MCF 10A (cell line): ENCODE measurements around the gene NRXN3. TPM values are rescaled to one million over a fixed set of nuclear protein-coding genes. Genes with fewer than 3 reads are reported as not detected.

ENCODE experiments used
- BruUV-seq: library from RNA; stranded (reverse); fragments of 400-500 nt; replicated peaks from 2 replicates; lab custom pipeline; 2021; lab: Mats Ljungman, UMichigan
- CTCF ChIA-PET: fragments of 300-600 bp; sonication (Branson Sonifier 250); formaldehyde crosslinking; extraction: SDS; loops from one replicate; lab custom pipeline; 2021; ENCODE audit warnings: antibody characterized with exemption, inconsistent platforms; lab: Yijun Ruan, JAX
- POLR2A ChIA-PET: fragments of 300-600, 350-650 bp; sonication (Branson Sonifier 250); formaldehyde crosslinking; extraction: SDS; loops from one replicate; lab custom pipeline; 2020; ENCODE audit warnings: antibody characterized with exemption, inconsistent platforms; lab: Yijun Ruan, JAX
- DNase-seq: peaks from one replicate; pipeline ENCODE4 v3.0.0-alpha.2; 2018; ENCODE audit not compliant: unreplicated experiment
- H3K27ac Mint-ChIP-seq: one replicate; pipeline ENCODE4 v1.8.0; 2022; ENCODE audit warnings: mild to moderate bottlenecking, low read depth, mixed read lengths; ENCODE audit not compliant: unreplicated experiment
- H3K27me3 Mint-ChIP-seq: one replicate; pipeline ENCODE4 v1.8.0; 2022; ENCODE audit warnings: mixed read lengths; ENCODE audit not compliant: insufficient read depth, unreplicated experiment
- H3K36me3 Mint-ChIP-seq: one replicate; pipeline ENCODE4 v1.8.0; 2022; ENCODE audit warnings: mild to moderate bottlenecking, moderate library complexity, mixed read lengths; ENCODE audit not compliant: insufficient read depth, unreplicated experiment
- H3K4me1 Mint-ChIP-seq: one replicate; pipeline ENCODE4 v1.8.0; 2022; ENCODE audit warnings: mixed read lengths; ENCODE audit not compliant: insufficient read depth, unreplicated experiment
- H3K4me3 Mint-ChIP-seq: one replicate; pipeline ENCODE4 v1.8.0; 2022; ENCODE audit warnings: mild to moderate bottlenecking, moderate library complexity, mixed read lengths; ENCODE audit not compliant: unreplicated experiment
- H3K9me3 Mint-ChIP-seq: one replicate; pipeline ENCODE4 v1.8.0; 2022; ENCODE audit warnings: mixed read lengths; ENCODE audit not compliant: unreplicated experiment
- intact Hi-C: fragments of 100-400 bp; cut with micrococcal nuclease; formaldehyde crosslinking; loops from 2 replicates; pipeline ENCODE4 v1.14.1; 2022
- total RNA-seq: library from RNA; stranded (reverse); gene quantifications from 2 replicates; pipeline ENCODE4 v1.2.3, GENCODE V29; 2022
- TF ChIP-seq, protein P1 (sequence below): fragments of 200-600 bp; IDR thresholded peaks from one replicate; pipeline ENCODE4 v1.8.0; 2022; ENCODE audit warnings: antibody characterized with exemption, mild to moderate bottlenecking; ENCODE audit not compliant: unreplicated experiment

NRXN3 gene
- total RNA-seq, 1 experiment from 2014 or later: not detected

DNA sequence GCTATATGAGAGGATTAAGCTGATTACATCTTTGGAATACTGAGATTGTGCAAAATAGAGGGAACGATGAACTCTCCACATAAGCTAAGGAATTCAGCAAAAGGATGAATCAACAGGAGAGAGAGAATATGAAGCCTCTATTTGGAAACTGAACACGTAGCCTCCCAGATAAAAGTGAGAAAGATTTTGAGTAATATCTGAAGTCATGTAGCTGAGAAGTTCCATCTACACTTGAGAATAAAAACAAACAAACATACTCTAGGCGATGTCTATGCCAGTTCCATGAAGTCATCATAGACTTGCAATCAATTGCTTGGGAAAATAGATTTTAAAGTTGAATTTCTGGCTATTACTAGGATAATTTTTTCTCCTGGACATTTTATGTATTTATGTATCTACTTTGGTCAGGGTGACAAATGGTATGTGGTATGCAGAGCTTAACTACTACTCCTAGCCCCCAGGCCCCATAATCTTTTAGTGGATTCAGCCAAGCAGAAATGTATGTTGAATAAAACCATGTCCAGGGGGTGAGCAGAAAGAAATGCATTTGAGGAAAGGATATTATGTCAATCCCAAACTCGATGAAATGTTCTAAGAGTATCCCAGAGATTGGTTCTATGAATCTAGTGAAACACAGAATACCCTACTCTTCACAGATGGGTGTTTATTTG lies 1413.7 kb downstream of the NRXN3 start:
- peak; percentile 33 for DNase-seq
- Mint-ChIP-seq H3K4me3 (no peak overlapping the region), H3K36me3 (no peaks in the 10 kb centered on the region), H3K27me3 (no peaks in the 10 kb centered on the region), H3K27ac (no peak overlapping the region), H3K4me1 (peaks cover 12% of the 10 kb centered on the region), H3K9me3 (no peaks in the 10 kb centered on the region)
- TF ChIP-seq, protein P1, sequence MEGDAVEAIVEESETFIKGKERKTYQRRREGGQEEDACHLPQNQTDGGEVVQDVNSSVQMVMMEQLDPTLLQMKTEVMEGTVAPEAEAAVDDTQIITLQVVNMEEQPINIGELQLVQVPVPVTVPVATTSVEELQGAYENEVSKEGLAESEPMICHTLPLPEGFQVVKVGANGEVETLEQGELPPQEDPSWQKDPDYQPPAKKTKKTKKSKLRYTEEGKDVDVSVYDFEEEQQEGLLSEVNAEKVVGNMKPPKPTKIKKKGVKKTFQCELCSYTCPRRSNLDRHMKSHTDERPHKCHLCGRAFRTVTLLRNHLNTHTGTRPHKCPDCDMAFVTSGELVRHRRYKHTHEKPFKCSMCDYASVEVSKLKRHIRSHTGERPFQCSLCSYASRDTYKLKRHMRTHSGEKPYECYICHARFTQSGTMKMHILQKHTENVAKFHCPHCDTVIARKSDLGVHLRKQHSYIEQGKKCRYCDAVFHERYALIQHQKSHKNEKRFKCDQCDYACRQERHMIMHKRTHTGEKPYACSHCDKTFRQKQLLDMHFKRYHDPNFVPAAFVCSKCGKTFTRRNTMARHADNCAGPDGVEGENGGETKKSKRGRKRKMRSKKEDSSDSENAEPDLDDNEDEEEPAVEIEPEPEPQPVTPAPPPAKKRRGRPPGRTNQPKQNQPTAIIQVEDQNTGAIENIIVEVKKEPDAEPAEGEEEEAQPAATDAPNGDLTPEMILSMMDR: no peak
- no TSS peak for BruUV-seq
- intact Hi-C loops: no loop called here
- POLR2A ChIA-PET: no interaction called here
- CTCF ChIA-PET: no interaction called here

DNA sequence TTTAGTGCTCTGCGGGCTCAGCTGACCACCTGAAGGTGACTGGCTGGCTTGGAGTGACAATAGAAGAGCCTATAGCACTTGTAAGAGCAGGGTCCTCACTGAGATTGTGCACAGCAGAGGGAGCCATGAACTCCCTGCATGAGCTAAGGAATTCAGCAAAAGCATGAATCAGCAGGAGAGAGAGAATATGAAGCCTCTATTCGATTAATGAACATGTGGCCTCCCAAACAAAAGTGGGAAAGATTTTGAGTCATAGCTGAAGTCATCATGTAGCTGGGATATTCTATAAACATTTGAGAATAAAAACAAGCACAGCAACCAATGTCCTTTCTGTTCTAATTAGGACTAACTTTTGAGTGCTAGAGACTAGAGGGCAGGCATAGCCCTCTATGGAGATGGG lies 1414.5 kb downstream of the NRXN3 start:
- DNase-seq: peak; percentile 67
- H3K4me3 Mint-ChIP-seq: no peak overlapping the region
- no peaks in the 10 kb centered on the region for H3K36me3 Mint-ChIP-seq
- POLR2A ChIA-PET: no interaction called here
- H3K27me3 Mint-ChIP-seq: no peaks in the 10 kb centered on the region
- TF ChIP-seq, protein P1: no peak
- H3K9me3 Mint-ChIP-seq: no peaks in the 10 kb centered on the region
- no peak overlapping the region for H3K27ac Mint-ChIP-seq
- CTCF ChIA-PET: interaction anchor here (0.6 kb wide), 1 partner anchor 1265 kb away, joined by 5 read pairs; no protein-coding TSS in a partner anchor
- BruUV-seq: no TSS peak
- intact Hi-C loops: no loop called here
- H3K4me1 Mint-ChIP-seq: peaks cover 12% of the 10 kb centered on the region

DNA sequence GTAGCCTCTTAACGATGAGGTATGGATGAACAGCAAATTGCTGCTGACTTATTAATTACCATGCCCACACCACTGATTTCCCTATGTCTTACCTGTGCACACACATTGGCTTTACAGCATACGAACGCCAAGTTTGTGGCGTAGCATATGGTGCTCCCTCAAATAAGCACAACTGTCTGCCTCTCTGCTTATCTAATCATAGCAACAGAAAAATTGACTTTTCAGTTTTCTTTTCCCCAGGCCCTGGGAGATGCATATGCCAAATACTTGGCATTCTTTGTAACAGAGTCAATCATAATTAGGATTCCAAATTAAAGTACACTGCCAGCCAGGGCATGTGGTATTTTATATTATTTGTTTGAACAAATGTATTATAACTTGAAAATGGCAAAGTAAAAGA lies 1415.7 kb downstream of the NRXN3 start:
- intact Hi-C loops: no loop called here

DNA sequence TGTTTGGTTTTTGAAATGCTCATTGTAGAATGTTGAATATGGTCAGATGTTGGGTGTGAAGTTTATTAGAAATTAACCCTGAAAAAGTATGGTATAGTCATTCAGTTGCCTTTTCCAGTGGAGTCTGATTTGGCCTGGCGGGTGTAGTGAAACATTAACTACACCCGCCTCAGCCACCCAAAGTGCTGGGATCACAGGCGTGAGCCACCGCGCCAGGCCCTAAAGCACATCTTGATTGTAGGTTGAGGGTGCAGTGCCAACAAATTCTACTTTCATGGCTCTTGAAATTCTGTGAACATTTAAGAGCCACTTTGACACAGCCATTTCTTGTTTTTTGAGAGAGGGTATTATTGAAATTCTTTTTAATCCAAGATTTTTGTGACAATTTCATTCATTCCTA lies 1416.2 kb downstream of the NRXN3 start:
- peaks cover 12% of the 10 kb centered on the region for H3K4me1 Mint-ChIP-seq
- H3K4me3 Mint-ChIP-seq: no peak overlapping the region
- H3K9me3 Mint-ChIP-seq: no peaks in the 10 kb centered on the region
- DNase-seq: no peak
- POLR2A ChIA-PET: no interaction called here
- no peak overlapping the region for H3K27ac Mint-ChIP-seq
- BruUV-seq: no TSS peak
- TF ChIP-seq, protein P1: no peak
- no peaks in the 10 kb centered on the region for H3K36me3 Mint-ChIP-seq
- no peaks in the 10 kb centered on the region for H3K27me3 Mint-ChIP-seq
- CTCF ChIA-PET: interaction anchor here (0.9 kb wide), 1 partner anchor 52 kb away, joined by 5 read pairs; no protein-coding TSS in a partner anchor
- intact Hi-C loops: no loop called here

More for the DNA sequence above, 1415.7 kb downstream of the NRXN3 start:
- CTCF ChIA-PET: interaction anchor here (0.9 kb wide), 1 partner anchor 51 kb away, joined by 5 read pairs; no protein-coding TSS in a partner anchor
- POLR2A ChIA-PET: no interaction called here
- Mint-ChIP-seq H3K9me3 (no peaks in the 10 kb centered on the region), H3K4me1 (peaks cover 12% of the 10 kb centered on the region), H3K27ac (no peak overlapping the region), H3K4me3 (no peak overlapping the region), H3K27me3 (no peaks in the 10 kb centered on the region), H3K36me3 (no peaks in the 10 kb centered on the region)
- DNase-seq: no peak
- TF ChIP-seq, protein P1: no peak
- no TSS peak for BruUV-seq
